HG02943 (cell line): Measurements from ENCODE around the gene CFAP46.

ENCODE experiments used
- ATAC-seq: cut with Tn5 transposase; IDR thresholded peaks from one replicate; pipeline ENCODE4 v1.9.1; 2021; ENCODE audit warnings: mild to moderate bottlenecking, low read depth, moderate library complexity; ENCODE audit not compliant: unreplicated experiment

The CFAP46 gene

GRCh38 chr10:132980426-132981172, 38.2 kb upstream of the CFAP46 start:
- no peak for ATAC-seq

DNA sequence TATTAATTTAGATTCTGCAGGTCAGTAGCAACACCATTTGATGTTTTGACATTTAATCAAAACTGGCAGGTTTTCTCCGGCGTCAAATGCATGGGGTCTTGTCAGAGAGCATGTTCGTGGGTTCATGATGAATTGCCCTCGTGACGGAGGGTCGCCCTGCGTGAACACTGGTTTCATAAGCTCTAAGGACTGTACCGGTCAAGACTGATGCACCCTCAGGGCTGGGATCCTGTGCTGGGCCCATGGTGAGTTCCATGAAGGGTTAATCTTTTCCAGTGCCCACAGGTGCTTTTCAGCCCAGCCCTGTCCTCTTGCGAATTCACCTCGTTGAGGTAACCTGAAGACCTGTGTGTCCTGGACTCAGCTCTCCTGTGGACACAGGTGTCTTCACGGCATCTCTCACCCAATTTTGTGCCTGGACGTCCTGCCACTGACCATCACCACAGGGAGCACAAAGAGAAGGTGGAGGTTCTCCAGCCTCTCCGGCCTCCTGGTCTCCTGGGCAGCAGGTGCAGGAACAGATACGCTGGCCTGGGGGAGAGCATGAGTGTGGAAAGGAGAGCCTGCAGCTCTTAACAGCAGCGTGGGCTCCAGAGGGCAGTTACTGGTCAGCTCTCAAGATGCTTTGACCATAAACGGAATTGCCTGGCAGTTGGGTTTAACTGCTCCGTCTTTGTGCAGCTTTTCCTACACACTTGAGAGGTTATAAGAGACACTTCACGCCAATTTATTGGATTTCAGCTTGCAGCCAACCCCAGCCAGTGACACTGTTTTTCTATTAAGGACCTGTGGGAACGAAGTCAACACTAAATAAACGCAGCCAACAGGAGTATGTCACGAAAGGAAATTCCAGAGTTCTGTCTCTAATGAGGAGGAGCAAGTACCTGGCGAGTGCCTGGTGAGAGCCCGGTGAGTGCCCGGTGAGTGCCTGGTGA, 37.4 kb upstream of the CFAP46 start:
- ATAC-seq: no peak

GRCh38 chr10:132978542-132978941, 36.2 kb upstream of the CFAP46 start:
- ATAC-seq: no peak

GRCh38 chr10:132977807-132978206, 35.4 kb upstream of the CFAP46 start:
- ATAC-seq: no peak

GRCh38 chr10:132977076-132977475, 34.7 kb upstream of the CFAP46 start:
- ATAC-seq: no peak

DNA sequence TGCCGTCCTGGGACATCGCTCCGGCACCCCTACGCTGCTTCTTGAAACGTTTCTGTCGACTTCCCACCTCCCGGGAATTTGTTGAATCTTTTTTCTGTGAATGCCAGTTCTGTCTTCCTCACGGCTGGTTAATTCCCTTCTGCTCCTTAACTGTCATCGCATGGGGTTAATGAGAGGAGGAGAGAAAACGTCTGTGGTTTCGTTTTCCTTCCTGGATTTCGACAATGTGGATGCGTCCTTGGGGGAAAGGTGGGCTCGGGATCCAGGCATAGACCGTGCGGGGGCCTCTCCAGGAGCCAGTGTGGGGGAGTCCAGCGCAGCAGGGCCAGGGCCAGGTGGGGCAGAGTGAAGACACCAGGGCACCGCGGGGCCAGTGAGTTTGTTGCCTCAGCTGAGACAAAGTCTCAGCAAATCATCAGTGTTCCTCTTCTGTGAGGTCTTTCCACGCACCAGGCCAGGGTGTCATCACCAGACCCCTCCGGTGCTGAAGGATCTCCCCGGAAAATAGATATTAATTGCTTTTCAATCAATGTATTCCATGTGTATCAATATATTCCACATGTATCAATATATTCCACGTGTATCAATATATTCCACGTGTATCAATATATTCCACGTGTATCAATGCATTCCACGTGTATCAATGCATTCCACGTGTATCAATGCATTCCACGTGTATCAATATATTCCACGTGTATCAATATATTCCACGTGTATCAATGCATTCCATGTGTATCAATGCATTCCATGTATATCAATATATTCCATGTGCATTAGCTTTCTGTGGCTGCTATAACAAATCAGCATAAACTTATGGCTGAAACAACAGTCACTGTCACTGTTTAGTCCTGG, 33.7 kb upstream of the CFAP46 start:
- ATAC-seq: no peak

DNA sequence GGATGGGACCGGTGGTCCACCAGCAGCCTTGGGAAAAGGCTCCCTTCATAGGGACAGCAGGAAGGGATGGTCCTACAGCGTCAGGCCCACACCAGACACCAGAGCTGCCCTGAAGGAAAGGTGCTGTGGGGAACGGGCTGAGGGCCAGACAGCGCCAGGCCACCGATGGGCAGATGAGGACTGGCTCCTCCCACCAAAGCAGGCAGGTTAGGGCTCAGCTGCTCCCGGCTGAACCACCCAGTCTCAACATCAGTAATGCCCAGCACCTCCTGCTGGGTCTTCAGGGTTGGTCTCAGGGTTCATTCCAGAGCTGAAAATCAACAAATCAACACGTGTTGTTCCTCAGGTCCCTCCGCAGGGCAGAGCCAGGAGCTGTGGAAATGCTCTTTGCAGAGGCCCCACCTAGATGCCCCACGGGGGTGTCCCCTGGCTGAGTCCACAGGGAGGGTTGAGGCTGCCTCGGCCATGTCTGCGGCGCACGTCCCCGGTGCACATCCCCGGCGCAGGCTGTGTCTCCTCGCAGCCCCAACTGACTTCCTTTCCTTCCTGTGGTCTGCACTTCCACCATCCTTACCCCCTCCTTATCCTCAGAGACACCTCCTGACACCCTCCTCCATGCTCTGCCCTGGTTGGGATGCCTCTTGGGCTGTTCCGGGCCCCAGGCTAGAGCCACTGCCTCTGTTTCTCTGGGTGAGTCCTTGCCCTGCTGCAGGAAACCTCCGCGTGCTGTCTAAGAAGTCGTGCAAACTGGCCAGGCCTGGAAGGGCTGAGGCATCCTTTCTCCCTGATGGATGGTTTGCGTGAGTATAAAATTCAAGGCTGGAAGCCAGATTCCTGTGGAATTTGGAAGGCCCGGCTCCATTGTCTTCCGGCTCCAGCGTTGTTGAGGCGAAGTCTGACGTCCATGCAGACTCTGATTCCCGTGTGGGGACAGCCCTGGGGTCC, 32.8 kb upstream of the CFAP46 start:
- no peak for ATAC-seq

- ATAC-seq: no peak
Measured at GRCh38 chr10:132974249-132974796, 32.0 kb upstream of the CFAP46 start.

- ATAC-seq: no peak
Measured at GRCh38 chr10:132973903-132974241, 31.5 kb upstream of the CFAP46 start.

- ATAC-seq: no peak
Measured at GRCh38 chr10:132972986-132973902, 30.9 kb upstream of the CFAP46 start.

GRCh38 chr10:132972149-132972985, 30.0 kb upstream of the CFAP46 start:
- ATAC-seq: no peak

- no peak for ATAC-seq
Measured at GRCh38 chr10:132971448-132972148, 29.2 kb upstream of the CFAP46 start.

GRCh38 chr10:132970641-132971438, 28.5 kb upstream of the CFAP46 start:
- no peak for ATAC-seq

GRCh38 chr10:132967540-132967939, 25.2 kb upstream of the CFAP46 start:
- ATAC-seq: no peak

GRCh38 chr10:132965411-132966057, 23.2 kb upstream of the CFAP46 start:
- no peak for ATAC-seq
